Measurements from ENCODE around the gene MED12L. TPM values are rescaled to one million over a fixed set of nuclear protein-coding genes. Genes with fewer than 3 reads are reported as not detected.

MED12L gene
- total and polyA plus RNA-seq, 10 of the 15 experiments (the other 5 are each of a cell fraction or from before 2014, with no cell fraction given), result 0.01 to 0.06 (median 0.03) TPM; not detected in 2

GRCh38 chr3:151123827-151124226, 38.4 kb downstream of the MED12L start:
- Histone ChIP-seq H3K9ac (ENCODE audit: control insufficient read depth, insufficient read depth, low read length) (no peak overlapping the region), H2AFZ (ENCODE audit: control insufficient read depth, low read depth, low read length) (no peak overlapping the region), H3K4me2 (ENCODE audit: control insufficient read depth, insufficient read depth) (no peak overlapping the region), H4K20me1 (ENCODE audit: control insufficient read depth, insufficient read depth) (no peaks in the 10 kb centered on the region), H3K9me3 (replicated peaks; ENCODE audit: control insufficient read depth, insufficient read depth, low read length) (no peaks in the 10 kb centered on the region), H3K27me3 (replicated peaks in 1 of 2; ENCODE audit: control insufficient read depth in 2 of 2, insufficient read depth in 2 of 2, low read length in 1 of 2) (peaks cover 0 to 3% of the 10 kb centered on the region in 2 experiments; a peak in 1 of 4 replicates), H3K4me3 (no peak overlapping the region), H3K36me3 (ENCODE audit: control insufficient read depth in 2 of 2, insufficient read depth in 2 of 2, low read length in 1 of 2) (no peaks in the 10 kb centered on the region), H3K4me1 (ENCODE audit: control insufficient read depth, insufficient read depth, low read length) (no peaks in the 10 kb centered on the region), H3K27ac (ENCODE audit: control insufficient read depth, insufficient read depth) (no peak overlapping the region), H3K79me2 (ENCODE audit: control insufficient read depth, insufficient read depth, low read length) (no peaks in the 10 kb centered on the region)
- POLR2A ChIA-PET, result interaction anchor here (0.5 kb wide), 1 partner anchor 319 kb away, joined by 5 read pairs; no protein-coding TSS in a partner anchor
- DNase-seq (ENCODE audit: low read depth, low spot score), result no peak
- in situ Hi-C loops (cut with MboI) (no loop called here), intact Hi-C loops (cut with micrococcal nuclease; ENCODE audit: unreplicated experiment) (no loop called here)
- SMC1A ChIA-PET (ENCODE audit: uncharacterized antibody, unreplicated experiment), result interaction anchor here (0.6 kb wide), 1 partner anchor 1949 kb away, joined by 3 read pairs; no protein-coding TSS in a partner anchor
- FAIRE-seq, result no peak
- CTCF ChIA-PET, result no interaction called here
- RAD21 ChIA-PET (ENCODE audit: unreplicated experiment), result no interaction called here
- ATAC-seq, result no peak
- BruUV-seq (replicated peaks), result no TSS peak
- no peak for TF ChIP-seq HCFC1 (IDR thresholded peaks at IDR 0.05; ENCODE audit: low read length)
- no peak for TF ChIP-seq IRF3 (IDR thresholded peaks at IDR 0.05)
- no peak for TF ChIP-seq USF2 (IDR thresholded peaks at IDR 0.05; ENCODE audit: borderline replicate concordance, low read depth, low read length)
- no peak for TF ChIP-seq RAD21 (IDR thresholded peaks at IDR 0.05; ENCODE audit: insufficient read depth, low read depth, low read length)
- no peak for TF ChIP-seq MEF2B (IDR thresholded peaks at IDR 0.05; ENCODE audit: partially characterized antibody, poor library complexity, severe bottlenecking)
- TF ChIP-seq SKIL (IDR thresholded peaks at IDR 0.05; ENCODE audit: low read depth, poor library complexity, severe bottlenecking), result no peak
- TF ChIP-seq RELB (IDR thresholded peaks at IDR 0.05; ENCODE audit: low read depth), result no peak
- no peak for TF ChIP-seq LARP7 (IDR thresholded peaks at IDR 0.05)
- TF ChIP-seq MYC (IDR thresholded peaks at IDR 0.05; ENCODE audit: insufficient read depth, insufficient read length, insufficient replicate concordance, low read length, severe bottlenecking), result no peak
- TF ChIP-seq E2F8 (IDR thresholded peaks at IDR 0.05; ENCODE audit: low read depth, partially characterized antibody), result no peak
- TF ChIP-seq NKRF (conservative IDR thresholded peaks at IDR 0.05), result no peak
- no peak for TF ChIP-seq WRNIP1 (IDR thresholded peaks at IDR 0.05; ENCODE audit: borderline replicate concordance, low read depth, low read length)
- no peak for TF ChIP-seq MEF2A (IDR thresholded peaks at IDR 0.05; ENCODE audit: insufficient read depth, low read depth, low read length)

Data from GM12878 (cell line).